Measurements from ENCODE around the gene GOLGA2.

The GOLGA2 gene

DNA sequence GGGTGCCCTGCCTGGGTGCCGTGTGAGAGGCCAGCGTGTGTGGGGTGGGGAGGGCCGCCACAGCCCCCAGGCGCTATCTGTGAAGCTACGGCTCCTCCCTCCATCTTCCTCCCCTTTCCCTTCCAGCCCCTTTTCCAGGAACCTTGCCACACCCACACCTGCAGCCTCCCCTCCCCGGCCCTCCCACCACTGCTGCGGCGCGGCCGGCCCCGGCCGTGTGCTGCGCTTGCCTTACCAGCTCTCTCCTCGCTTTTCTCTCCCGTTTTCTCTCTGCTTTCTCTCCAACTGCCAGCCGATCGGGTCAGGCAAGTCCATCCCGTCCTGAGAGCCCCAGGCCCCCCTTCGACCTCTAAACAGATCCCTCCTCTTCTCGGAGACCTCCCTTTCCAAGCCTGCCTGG, 21.4 kb downstream of the GOLGA2 start:
- TF ChIP-seq, protein P1, sequence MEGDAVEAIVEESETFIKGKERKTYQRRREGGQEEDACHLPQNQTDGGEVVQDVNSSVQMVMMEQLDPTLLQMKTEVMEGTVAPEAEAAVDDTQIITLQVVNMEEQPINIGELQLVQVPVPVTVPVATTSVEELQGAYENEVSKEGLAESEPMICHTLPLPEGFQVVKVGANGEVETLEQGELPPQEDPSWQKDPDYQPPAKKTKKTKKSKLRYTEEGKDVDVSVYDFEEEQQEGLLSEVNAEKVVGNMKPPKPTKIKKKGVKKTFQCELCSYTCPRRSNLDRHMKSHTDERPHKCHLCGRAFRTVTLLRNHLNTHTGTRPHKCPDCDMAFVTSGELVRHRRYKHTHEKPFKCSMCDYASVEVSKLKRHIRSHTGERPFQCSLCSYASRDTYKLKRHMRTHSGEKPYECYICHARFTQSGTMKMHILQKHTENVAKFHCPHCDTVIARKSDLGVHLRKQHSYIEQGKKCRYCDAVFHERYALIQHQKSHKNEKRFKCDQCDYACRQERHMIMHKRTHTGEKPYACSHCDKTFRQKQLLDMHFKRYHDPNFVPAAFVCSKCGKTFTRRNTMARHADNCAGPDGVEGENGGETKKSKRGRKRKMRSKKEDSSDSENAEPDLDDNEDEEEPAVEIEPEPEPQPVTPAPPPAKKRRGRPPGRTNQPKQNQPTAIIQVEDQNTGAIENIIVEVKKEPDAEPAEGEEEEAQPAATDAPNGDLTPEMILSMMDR (conservative IDR thresholded peaks at IDR 0.05): no peak
- no peak for TF ChIP-seq ZFX (IDR thresholded peaks at IDR 0.05)
- no peak overlapping the region for H3K27ac ChIP-seq

- no peak overlapping the region for H3K27ac ChIP-seq
- TF ChIP-seq ZFX (IDR thresholded peaks at IDR 0.05): no peak
- TF ChIP-seq, protein P1 (conservative IDR thresholded peaks at IDR 0.05): no peak
Observed at GRCh38 chr9:128253991-128254346, 21.8 kb downstream of the GOLGA2 start.

GRCh38 chr9:128253140-128253990, 22.4 kb downstream of the GOLGA2 start:
- H3K27ac ChIP-seq: no peak overlapping the region
- no peak for TF ChIP-seq ZFX (IDR thresholded peaks at IDR 0.05)
- TF ChIP-seq, protein P1 (conservative IDR thresholded peaks at IDR 0.05): no peak

GRCh38 chr9:128252317-128253139, 23.3 kb downstream of the GOLGA2 start:
- no peak overlapping the region for H3K27ac ChIP-seq
- no peak for TF ChIP-seq ZFX (IDR thresholded peaks at IDR 0.05)
- TF ChIP-seq, protein P1 (conservative IDR thresholded peaks at IDR 0.05): no peak

GRCh38 chr9:128251732-128252100, 24.1 kb downstream of the GOLGA2 start:
- H3K27ac ChIP-seq: no peak overlapping the region
- TF ChIP-seq, protein P1 (conservative IDR thresholded peaks at IDR 0.05): no peak
- TF ChIP-seq ZFX (IDR thresholded peaks at IDR 0.05): no peak

DNA sequence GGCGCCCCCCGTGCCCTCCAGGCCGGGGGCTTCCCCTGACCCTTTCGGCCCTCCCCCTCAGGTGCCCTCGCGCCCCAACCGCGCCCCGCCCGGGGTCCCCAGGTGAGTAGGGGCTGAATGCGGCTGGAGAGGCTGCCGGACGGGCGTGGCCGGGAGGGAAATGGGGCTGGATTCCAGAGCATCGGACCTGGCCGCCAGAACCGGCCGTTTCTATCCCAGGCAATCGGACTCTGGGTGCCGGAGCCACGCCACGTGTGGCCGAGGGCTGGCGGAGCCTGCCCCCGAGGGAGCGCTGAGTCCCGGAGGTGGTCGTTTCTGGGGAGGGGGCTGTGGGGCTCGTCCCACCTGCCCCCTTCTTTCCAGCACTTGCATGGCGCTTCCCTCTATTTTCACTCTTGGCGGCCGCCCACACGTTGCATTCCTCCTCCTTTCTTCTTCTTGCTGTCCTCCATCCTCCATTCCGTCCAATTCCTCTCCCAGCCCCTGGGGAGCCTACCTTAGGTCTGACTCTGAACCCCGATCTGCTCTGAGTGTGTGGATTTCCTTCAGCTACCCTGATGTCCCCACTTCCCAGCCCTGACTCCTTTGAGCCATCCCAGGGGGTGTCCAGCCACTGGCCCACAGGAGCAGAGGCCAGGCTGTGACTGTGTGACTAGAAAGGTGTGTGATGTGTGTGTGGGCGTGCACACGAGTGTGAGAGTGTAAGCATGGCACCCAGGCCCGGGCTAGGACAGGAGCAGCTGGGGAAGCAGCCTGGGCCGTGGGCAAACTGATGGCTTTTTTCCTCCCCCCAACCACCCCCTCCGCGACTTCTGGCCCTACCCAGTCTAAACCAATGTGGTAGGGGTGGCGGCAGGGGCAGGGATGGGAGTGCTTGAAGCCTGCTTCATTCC, 24.7 kb downstream of the GOLGA2 start:
- TF ChIP-seq, protein P1 (conservative IDR thresholded peaks at IDR 0.05): no peak
- TF ChIP-seq ZFX (IDR thresholded peaks at IDR 0.05): no peak
- H3K27ac ChIP-seq: peak overlapping the region; percentile 41
